Smooth muscle cell (in vitro differentiated cells): ENCODE results near the gene MLLT10. TPM values are rescaled to one million over a fixed set of nuclear protein-coding genes. Genes with fewer than 3 reads are reported as not detected.

ENCODE experiments used
- DNase-seq: peaks from one replicate; lab custom pipeline; 2025; ENCODE audit not compliant: unreplicated experiment; lab: John Stamatoyannopoulos, UW
- H2AFZ ChIP-seq: fragments of 200-600 bp; sonication (generic); 2 replicates; pipeline ENCODE4 v1.6.0; 2016; ENCODE audit warnings: antibody characterized with exemption, low read depth, mild to moderate bottlenecking
- H3F3A ChIP-seq: fragments of 200-600 bp; sonication (generic); 2 replicates; pipeline ENCODE4 v1.6.0; 2017; ENCODE audit warnings: antibody characterized with exemption, low read depth
- H3K27ac ChIP-seq: fragments of 200-600 bp; sonication (generic); 2 replicates; pipeline ENCODE4 v1.5.1; 2016; ENCODE audit warnings: low read depth, mild to moderate bottlenecking
- H3K27me3 ChIP-seq: fragments of 200-600 bp; sonication (generic); 2 replicates; pipeline ENCODE4 v1.6.1; 2016; ENCODE audit warnings: low read depth, mild to moderate bottlenecking
- H3K36me3 ChIP-seq: fragments of 200-600 bp; sonication (generic); 2 replicates; pipeline ENCODE4 v1.5.1; 2016; ENCODE audit warnings: low read depth
- H3K4me1 ChIP-seq: fragments of 200-600 bp; sonication (generic); 2 replicates; pipeline ENCODE4 v1.5.1; 2016; ENCODE audit warnings: low read depth
- H3K4me2 ChIP-seq: fragments of 200-600 bp; sonication (generic); 2 replicates; pipeline ENCODE4 v1.6.0; 2016; ENCODE audit warnings: mild to moderate bottlenecking
- H3K4me3 ChIP-seq: fragments of 200-600 bp; sonication (generic); 2 replicates; pipeline ENCODE4 v1.5.1; 2016; ENCODE audit warnings: mild to moderate bottlenecking
- H3K79me2 ChIP-seq: fragments of 200-600 bp; sonication (generic); 2 replicates; pipeline ENCODE4 v1.6.0; 2016; ENCODE audit warnings: low read depth, mild to moderate bottlenecking
- H3K9ac ChIP-seq: fragments of 200-600 bp; sonication (generic); 2 replicates; pipeline ENCODE4 v1.6.0; 2016; ENCODE audit warnings: low read depth
- H3K9me3 ChIP-seq: fragments of 200-600 bp; sonication (generic); replicated peaks from 2 replicates; pipeline ENCODE4 v1.5.1; 2016; ENCODE audit warnings: low read depth
- H4K20me1 ChIP-seq: fragments of 200-600 bp; sonication (generic); 2 replicates; pipeline ENCODE4 v1.6.0; 2016; ENCODE audit warnings: low read depth
- WGBS: methylation state at CpG from one replicate; pipeline ENCODE4 v1.1.7; 2016; ENCODE audit warnings: low lambda C conversion rate; 5-methylcytosine and 5-hydroxymethylcytosine counted together
- polyA plus RNA-seq: library from polyadenylated mRNA; unstranded; fragments of >200 nt; fragmentation: Nextera tagmentation; extraction: Ambion mirVana; gene quantifications from 2 replicates; pipeline ENCODE4 v1.2.1, GENCODE V29; 2016
- total RNA-seq: library from RNA; depleted of rRNA; stranded (reverse); fragments of >200 nt; gene quantifications from 2 replicates; pipeline ENCODE4 v1.2.3, GENCODE V29; 2014
- TF ChIP-seq, protein P1 (sequence below): fragments of 200-600 bp; sonication (generic); IDR thresholded peaks from 2 replicates; pipeline ENCODE4 v1.5.1; 2017; ENCODE audit warnings: borderline replicate concordance, mild to moderate bottlenecking, antibody characterized with exemption; ENCODE audit not compliant: insufficient read depth, poor library complexity, severe bottlenecking

MLLT10 gene
- total and polyA plus RNA-seq, 2 experiments from 2014 or later, result 6.8 to 43.6 TPM

DNA sequence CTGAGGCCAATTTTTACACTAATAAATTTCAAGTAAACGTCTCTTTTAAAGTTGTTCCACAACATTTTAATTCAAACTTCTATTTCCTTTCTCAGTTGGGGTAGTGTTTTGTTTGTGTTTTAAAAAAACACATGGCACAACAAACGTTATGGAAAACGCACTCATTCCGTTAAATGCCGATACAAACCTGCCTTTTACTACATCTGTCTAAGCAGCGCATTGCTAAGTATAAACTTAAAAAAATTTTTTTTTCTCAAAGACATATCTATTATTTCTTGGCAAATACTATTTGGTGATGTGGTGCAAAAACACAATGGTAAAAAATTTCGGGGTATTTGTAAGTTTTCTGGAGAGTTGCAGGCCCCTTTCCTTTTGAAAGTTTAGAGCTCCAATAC is 9.9 kb upstream of the MLLT10 start:
- Histone ChIP-seq H3F3A (peaks cover 20% of the 10 kb centered on the region), H3K36me3 (no peaks in the 10 kb centered on the region), H3K9me3 (no peaks in the 10 kb centered on the region), H3K27me3 (no peaks in the 10 kb centered on the region), H3K4me1 (peaks cover 48% of the 10 kb centered on the region), H3K9ac (no peak overlapping the region), H3K27ac (peak overlapping the region; percentile 98), H3K79me2 (peaks cover 49% of the 10 kb centered on the region), H3K4me3 (peak overlapping the region; percentile 86), H3K4me2 (peak overlapping the region; percentile 98), H2AFZ (peak overlapping the region; percentile 71), H4K20me1 (no peaks in the 10 kb centered on the region)
- WGBS, result 16% methylated on average over 7 of the region's 7 CpGs
- DNase-seq, result no peak
- TF ChIP-seq, protein P1, sequence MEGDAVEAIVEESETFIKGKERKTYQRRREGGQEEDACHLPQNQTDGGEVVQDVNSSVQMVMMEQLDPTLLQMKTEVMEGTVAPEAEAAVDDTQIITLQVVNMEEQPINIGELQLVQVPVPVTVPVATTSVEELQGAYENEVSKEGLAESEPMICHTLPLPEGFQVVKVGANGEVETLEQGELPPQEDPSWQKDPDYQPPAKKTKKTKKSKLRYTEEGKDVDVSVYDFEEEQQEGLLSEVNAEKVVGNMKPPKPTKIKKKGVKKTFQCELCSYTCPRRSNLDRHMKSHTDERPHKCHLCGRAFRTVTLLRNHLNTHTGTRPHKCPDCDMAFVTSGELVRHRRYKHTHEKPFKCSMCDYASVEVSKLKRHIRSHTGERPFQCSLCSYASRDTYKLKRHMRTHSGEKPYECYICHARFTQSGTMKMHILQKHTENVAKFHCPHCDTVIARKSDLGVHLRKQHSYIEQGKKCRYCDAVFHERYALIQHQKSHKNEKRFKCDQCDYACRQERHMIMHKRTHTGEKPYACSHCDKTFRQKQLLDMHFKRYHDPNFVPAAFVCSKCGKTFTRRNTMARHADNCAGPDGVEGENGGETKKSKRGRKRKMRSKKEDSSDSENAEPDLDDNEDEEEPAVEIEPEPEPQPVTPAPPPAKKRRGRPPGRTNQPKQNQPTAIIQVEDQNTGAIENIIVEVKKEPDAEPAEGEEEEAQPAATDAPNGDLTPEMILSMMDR, result no peak

DNA sequence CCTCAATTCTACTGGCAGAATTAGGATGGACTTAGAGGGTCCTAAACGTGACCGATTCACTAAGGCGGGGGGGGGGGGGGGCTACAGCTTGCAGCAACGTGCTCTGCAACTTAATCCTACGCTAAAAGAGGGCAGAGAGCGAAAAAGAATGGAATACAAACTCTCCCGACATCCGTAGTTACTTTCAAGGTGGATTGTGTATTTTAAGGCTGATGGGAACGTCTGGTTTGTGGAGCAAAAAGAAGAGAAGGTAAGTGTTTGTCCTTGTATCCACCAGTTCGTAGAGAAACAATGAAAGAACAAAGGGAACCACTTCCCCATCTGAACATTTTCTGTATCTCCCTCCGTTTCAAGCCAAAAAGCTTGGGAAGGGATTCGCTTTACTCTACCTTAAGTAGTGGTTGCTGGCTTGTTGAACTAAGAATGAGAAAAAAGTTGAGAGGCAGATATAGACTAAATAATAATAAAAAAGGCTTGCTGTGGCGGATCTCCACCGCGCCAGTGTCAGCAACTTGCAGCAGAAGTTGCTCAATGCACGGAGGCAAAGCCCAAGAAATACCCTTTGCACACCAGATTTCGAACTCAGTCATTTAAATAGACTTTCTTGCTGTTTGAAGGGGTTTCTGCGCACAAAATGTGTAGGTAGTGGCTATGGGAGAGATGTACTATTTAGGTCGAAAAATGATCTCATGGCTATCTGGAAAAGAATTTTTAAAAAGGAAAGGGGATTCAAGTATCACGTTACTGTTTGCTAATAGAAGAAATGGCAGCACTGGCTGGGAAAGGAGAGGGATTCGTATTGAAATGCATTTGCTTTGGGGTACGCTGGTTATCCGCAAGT is 9.3 kb upstream of the MLLT10 start:
- under 1% methylated on average over 23 of the region's 23 CpGs for WGBS
- TF ChIP-seq, protein P1, result no peak

DNA sequence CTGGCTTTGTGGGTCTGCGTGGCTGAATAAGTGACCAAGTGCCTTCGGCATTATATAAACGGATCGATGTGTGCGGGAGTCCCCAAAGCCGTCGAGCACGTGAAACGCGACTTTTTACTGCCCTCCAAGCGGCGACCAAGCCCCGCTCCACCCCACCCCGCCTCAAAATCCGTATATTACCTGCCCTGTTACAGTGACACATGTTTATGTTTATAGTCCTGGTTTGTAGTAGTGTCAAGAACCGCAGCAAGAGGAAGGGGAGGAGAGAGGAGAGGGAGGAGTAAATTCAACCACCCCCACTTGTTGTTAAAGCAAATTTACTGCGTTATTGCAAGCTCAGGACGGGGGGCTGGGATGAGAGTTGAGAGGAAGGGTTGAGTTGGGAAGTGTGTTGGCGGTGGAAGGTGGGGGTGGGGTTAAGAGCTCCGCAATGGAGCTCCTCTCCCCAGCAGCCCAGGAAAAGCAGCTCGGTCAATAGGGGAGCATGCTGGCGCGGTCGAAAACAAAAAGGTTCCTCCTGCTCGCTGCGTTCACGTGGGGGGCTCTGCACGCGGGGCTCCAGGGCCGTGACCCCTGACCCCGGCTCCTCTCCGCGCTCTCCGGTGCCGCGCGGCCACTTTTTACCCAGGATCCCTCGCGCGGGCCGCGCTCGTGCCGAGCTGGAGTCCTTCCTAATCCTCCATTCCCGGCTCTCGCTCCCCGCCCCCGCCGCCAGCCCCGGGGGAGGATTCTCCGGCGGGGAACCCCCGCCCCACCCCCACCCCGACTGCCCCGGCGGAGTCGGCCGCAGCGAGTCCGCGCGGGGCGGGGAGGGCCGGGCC is 8.5 kb upstream of the MLLT10 start, which contains the start of gene SKIDA1:
Gene SKIDA1, minus strand, starts transcription at position 316 of the 821 bp plus-strand sequence. CDS start 7,860 bp downstream, outside the sequence.
- peaks cover 57% of the 10 kb centered on the region for H3K79me2 ChIP-seq
- H4K20me1 ChIP-seq, result no peaks in the 10 kb centered on the region
- DNase-seq, result peak; percentile 92
- peak within 1 kb of the TSS; percentile 94 for H3K9ac ChIP-seq
- TF ChIP-seq, protein P1, result no peak
- no peaks in the 10 kb centered on the region for H3K27me3 ChIP-seq
- no peaks in the 10 kb centered on the region for H3K36me3 ChIP-seq
- H3F3A ChIP-seq, result peaks cover 20% of the 10 kb centered on the region
- WGBS, result under 1% methylated on average over 38 of the region's 64 CpGs
- no peaks in the 10 kb centered on the region for H3K9me3 ChIP-seq
- H3K27ac ChIP-seq, result peak within 1 kb of the TSS; percentile 98
- peak within 1 kb of the TSS; percentile 86 for H3K4me3 ChIP-seq
- peak within 1 kb of the TSS; percentile 98 for H3K4me2 ChIP-seq
- H3K4me1 ChIP-seq, result peaks cover 50% of the 10 kb centered on the region
- H2AFZ ChIP-seq, result peak within 1 kb of the TSS; percentile 89

More for the DNA sequence above, 9.3 kb upstream of the MLLT10 start:
- no peak for DNase-seq
- Histone ChIP-seq H3K79me2 (peaks cover 51% of the 10 kb centered on the region), H3K9ac (peak overlapping the region; percentile 94), H3K4me1 (peaks cover 48% of the 10 kb centered on the region), H3K4me2 (peak overlapping the region; percentile 98), H3K27me3 (no peaks in the 10 kb centered on the region), H3F3A (peaks cover 20% of the 10 kb centered on the region), H4K20me1 (no peaks in the 10 kb centered on the region), H3K36me3 (no peaks in the 10 kb centered on the region), H3K9me3 (no peaks in the 10 kb centered on the region), H3K27ac (peak overlapping the region; percentile 98), H3K4me3 (peak overlapping the region; percentile 86), H2AFZ (peak overlapping the region; percentile 89)
